GM18951 (cell line): ENCODE data around the gene CACNA1D.
"Not testable (repeated sequence)": the region's sequence is repeated elsewhere in the genome, so short reads cannot be mapped to it uniquely, and the experiment has no call there.

Experiments
- POLR2A ChIP-seq: IDR thresholded peaks from 4 replicates; pipeline ENCODE4 v1.6.1; 2011; ENCODE audit warnings: mild to moderate bottlenecking; ENCODE audit not compliant: insufficient read length, insufficient read depth; ENCODE audit errors: extremely low read depth
- in situ Hi-C: fragments of 300-500 bp; cut with MboI; formaldehyde crosslinking; loops from one replicate; pipeline ENCODE4 v1.12.0; 2022; ENCODE audit warnings: low sequenced_read_pairs, mixed read lengths, inconsistent platforms; ENCODE audit not compliant: unreplicated experiment

The CACNA1D gene

DNA sequence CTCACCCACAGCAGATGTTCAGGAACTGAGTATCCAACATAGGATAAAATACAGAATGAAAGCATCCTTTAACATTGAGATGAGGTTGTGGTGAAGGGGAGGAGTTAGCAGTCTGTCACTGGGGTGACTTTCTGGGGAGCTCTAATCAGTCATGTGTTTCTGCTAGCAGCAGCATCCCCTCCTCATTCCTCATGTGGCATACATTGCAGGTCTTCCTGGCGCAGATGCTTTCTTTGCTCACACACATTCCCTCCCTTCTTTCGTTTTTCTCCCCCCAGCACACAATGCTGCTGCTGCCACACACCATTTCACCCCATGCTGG, 135.0 kb downstream of the CACNA1D start:
- no peak for TF ChIP-seq POLR2A
- in situ Hi-C loops: no loop called here

DNA sequence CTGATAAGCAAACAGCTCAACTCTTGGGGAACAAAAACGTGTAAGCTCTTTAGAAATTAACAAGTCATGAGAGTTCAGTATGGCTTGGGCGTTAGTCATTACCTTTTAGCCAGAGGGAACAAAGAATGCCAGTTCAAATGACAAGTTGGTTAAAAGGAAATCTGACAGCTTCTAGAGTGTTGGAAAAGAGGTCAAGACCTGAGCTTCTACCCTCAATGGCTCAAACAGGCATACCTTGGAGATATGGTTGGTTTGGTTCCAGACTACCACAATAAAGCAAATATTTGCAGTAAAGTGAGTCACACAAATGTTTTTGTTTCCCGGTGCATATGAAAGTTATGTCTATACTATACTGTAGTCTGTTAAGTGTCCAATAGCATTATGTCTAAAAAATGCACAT, 136.1 kb downstream of the CACNA1D start:
- in situ Hi-C loops: no loop called here

DNA sequence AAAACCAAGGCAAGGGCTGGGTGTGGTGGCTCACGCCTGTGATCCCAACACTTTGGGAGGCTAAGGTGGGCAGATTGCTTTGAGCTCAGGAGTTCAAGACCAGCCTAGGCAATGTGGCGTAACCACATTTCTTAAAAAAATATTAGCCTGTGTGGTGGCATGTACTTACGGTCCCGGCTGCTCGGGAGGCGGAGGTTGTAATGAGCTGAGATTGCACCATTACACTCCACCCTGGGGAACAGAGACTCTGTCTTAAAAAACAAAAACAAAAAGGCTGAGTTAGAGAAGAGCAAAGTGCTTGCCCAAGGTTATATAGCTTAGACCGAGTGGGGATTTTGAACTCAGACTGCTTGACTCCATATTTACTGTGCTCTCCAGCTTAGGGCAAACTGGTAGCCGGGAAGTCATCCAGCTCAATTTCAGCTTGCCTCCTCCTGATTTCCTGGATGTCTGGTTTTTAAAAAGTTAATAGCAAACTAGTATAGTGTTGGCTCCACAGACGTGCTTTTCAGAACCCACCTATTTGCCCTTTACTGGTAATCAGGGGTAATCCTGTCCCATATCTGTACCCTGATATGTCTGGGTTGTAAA, 138.9 kb downstream of the CACNA1D start:
- in situ Hi-C loops: no loop called here
- no peak for TF ChIP-seq POLR2A

More for the DNA sequence above, 136.1 kb downstream of the CACNA1D start:
- TF ChIP-seq POLR2A: no peak

DNA sequence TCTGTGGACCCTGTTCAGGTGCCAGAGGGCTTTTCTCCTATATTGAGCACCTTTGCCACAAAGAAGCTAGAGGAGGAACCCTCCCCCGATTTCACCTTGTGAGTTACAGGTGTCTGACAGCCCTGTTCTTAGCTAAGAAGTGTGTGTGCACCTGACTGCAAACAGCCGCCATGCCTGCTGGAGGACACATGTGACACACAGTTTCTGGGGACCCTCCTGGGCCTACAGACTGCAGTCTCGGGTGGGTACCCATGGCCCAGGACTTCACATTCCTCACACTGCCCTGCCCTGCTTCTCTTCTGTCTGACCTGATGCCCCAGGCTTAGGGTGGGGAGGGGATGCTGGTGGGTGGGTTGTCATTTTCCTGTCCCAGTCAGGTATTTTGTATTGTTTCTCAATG, 140.6 kb downstream of the CACNA1D start:
- in situ Hi-C loops: no loop called here
- TF ChIP-seq POLR2A: no peak

DNA sequence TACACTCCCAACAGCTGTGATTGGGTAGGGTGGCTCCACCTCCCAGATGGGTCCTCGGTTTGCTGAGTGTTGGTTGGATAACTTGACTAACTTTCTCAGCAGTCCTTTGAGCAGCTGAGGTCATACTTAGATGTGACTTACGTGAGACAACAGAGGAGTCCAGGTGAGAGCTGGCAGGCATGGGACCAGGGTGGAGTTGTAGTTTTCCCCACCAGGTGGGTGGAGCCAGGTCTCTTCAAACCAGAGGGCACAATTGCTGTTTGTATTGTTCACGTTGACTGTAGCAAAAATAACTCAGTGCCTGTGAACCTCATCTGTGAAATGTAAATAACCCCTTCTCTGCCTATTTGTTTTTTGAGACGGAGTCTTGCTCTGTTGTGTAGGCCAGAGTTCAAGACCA, 144.4 kb downstream of the CACNA1D start:
- in situ Hi-C loops: not testable (repeated sequence)

DNA sequence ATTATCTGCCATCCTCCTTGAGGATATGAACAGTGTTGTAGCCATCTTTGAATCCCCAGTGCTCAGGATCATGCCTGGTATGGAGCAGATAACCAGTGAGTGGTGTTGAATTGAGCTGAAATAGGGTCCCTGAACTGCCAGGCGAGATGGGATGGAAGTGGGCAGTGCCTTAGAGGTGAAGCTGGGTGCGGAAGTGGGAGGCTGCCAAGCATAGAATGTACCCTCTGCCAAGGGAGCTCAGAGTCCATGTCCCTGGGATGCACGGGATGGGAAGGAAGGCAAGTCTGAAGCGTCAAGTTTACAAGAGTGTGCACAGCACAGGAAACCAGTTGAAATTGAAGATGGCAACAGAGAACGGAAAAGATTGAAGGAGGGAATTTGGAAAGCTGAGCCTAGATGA, 147.0 kb downstream of the CACNA1D start:
- in situ Hi-C loops: no loop called here
- no peak for TF ChIP-seq POLR2A

DNA sequence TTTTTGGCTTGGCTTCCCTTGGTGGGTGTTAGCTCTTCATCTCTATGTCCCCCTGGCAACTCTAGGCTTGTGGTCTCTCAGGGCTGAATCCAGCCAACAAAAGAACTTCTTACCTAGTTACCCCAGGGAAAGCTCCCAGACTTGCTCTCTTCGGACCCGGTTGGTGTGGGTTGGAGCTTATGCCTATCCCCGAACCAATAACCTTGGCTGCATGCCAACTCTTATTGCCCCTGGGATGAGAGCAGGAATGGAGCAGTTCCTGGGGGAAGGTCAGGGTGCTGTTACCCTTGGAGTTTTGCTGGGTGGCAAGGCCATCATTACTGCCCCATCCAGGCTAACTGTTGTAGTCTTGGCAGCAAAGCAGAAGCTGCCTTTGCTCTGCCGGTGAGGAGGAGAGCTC, 147.8 kb downstream of the CACNA1D start:
- no peak for TF ChIP-seq POLR2A
- in situ Hi-C loops: no loop called here

DNA sequence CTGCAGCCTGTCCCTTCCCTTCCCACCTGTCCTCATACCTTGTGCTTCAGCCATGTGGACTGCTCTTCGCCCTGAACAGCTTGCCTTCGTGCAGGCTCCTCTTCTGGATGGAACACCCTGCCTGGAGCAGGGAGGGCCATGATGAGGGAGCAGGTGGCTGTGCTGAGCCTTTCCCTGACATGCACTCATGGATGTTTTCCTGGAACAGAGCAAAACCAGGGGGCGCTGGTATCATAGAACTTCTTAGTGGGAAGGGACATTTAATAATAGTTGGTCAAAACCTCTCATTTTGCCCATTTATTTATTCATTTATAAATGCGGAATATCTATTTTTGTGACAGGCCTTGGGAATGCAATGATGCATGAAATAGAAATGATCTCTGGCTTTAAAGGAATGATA, 149.3 kb downstream of the CACNA1D start:
- no peak for TF ChIP-seq POLR2A
- in situ Hi-C loops: no loop called here

DNA sequence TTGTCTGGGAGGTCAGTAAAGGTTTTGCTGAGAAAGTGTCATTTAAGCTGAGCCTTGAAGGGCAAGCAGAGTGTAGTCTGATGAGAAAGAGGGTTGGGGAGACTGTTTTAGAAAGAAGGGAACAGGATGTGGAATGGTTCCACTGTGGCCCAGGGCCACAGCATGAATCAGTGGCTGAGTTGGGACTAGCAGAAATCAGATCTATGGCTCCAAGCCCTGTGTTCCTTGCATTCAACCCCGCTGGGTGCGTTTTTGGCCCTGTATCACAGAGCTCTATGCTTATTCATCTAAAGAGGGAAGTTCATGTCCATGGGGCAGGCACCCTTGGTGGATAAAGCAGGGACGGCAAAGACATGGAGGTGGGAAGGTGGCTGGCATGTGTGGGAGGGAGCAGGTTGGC, 151.3 kb downstream of the CACNA1D start:
- in situ Hi-C loops: no loop called here
- TF ChIP-seq POLR2A: no peak

DNA sequence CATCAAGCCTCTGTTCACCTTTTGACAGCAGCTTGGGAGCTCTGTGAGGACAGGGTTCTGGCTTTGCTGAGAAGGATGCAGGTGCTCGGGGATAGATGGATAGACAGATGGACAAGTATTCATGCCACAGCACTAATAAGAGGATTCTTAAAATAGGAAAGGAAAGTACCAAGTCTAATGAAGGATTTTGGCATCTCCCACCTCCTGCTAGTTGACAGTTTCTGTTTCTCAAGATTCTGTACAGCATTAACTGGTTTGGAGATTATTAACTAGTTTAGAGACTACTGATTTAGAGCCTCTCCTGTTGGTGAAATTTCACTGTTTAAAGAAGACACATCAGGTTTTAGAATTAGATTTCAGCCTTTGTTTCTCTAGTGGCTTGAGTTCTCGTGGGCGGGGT, 152.3 kb downstream of the CACNA1D start:
- TF ChIP-seq POLR2A: peak; percentile 14
- in situ Hi-C loops: no loop called here

DNA sequence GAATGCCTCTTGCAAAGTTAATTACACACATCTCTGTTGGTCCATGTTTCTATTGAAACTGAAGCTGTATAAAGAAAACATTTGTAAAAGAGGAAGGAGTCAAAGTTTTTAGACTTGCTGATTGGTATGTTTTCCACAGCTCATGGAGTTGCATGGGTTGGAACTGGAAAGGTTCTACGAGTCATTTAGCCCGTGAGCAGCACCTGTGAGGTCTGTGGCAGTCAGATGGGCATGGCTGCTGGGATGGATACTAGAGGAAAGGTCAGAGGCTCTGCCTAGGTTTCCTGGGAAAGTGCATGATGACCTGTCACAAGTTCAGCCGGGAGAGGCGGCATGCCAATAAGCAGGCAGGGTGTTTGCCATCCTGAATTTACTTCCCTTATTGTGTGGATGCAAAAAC, 155.4 kb downstream of the CACNA1D start:
- in situ Hi-C loops: no loop called here
- TF ChIP-seq POLR2A: no peak

DNA sequence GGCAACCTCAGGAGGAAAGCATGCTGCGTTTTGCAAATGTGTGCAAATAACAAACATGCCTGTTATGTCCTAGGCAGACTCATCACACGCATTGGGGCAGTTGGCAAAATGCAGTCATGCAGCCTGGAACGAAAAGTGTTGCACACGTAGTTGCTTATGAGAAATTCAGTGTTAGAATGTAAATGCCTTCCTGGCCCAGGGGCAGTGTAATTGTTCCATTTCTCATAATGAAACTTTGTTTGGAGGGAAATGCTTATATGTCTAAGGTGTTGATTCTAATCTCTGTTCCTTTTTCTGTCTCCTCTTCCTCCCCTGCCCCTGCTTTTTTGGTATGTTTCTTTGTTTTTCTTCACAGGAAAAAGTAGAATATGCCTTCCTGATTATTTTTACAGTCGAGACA, 156.0 kb downstream of the CACNA1D start:
- in situ Hi-C loops: no loop called here
- peak; percentile 24 for TF ChIP-seq POLR2A

DNA sequence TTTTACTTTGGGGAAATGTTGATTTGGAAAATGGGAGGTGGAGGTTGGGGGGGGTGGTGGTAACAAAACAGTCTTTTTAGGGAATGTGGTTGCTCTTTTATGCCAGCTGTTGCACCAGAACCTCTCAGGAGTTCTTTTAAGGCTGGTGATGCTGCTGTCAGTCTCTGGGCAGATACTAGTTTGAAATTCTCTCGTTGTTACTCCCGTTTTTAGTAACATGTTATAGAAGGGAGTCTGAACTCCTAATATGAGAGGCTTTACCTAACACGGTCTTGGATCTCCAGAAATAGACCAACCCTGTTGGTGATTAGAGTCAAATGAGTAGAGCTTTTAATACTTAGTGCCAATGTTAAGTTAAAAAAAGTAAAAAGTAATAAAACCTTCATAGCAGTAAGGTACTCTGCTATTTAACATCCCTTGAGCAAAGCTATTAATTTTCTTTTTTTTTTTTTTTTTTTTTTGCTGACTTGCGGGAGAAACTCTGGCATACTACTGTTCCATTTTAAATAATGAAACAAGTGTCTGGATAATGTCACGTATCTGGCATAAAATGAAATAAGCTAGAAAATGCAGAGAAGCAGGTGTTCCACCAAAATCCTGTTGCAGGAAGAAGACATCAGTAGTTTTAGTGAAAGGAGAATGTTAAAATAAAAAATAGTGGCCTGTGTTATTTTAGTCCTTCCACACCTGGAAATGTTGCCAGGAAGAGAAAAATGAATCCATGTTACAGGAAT, 156.7 kb downstream of the CACNA1D start:
- in situ Hi-C loops: no loop called here
- no peak for TF ChIP-seq POLR2A

DNA sequence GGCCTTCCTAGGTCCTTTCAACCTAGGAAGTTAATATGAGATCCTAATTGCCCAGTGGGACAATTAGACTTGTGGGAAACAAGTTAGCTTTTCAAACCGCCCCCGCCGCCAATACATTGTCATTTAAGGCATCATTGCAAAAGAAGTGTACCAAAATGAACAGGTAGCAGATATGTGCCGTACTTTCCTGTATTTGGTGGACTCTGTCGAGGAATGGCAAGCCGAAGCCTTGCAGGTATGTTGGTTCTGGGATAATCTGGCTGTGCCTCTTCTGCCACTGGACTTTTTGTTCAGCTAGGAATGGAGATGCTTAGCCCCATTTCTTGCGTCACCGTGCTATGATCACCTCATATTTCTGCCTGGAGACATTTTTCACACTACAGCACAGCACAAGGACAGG, 157.5 kb downstream of the CACNA1D start:
- in situ Hi-C loops: no loop called here

DNA sequence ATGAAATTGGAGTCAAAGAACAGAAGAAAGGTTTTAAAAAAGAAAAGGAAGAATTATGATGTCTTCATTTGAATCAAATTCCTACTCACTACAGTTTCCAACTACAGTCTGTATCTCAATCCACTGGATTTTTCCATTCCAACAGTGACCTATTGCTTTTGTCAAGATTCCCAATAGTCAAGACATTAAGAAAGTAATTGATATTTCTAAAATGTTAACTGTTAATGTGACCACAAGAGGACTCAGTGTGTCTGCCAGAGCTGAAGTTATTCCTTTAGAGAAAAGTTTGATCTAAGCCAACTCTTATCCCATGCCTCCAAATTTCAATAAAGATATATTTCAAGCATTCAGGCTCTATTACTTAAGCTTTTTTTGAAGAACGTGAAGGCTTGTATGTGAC, 163.2 kb downstream of the CACNA1D start:
- TF ChIP-seq POLR2A: no peak
- in situ Hi-C loops: no loop called here

More for the DNA sequence above, 157.5 kb downstream of the CACNA1D start:
- TF ChIP-seq POLR2A: no peak
